GM21423 (cell line): ENCODE results near the gene ARHGAP15.

ENCODE experiments used
- ATAC-seq: cut with Tn5 transposase; IDR thresholded peaks from one replicate; pipeline ENCODE4 v1.9.1; 2021; ENCODE audit warnings: mild to moderate bottlenecking, moderate library complexity; ENCODE audit not compliant: unreplicated experiment

Gene ARHGAP15

GRCh38 chr2:143674051-143674450 lies 544.8 kb downstream of the ARHGAP15 start:
- no peak for ATAC-seq

DNA sequence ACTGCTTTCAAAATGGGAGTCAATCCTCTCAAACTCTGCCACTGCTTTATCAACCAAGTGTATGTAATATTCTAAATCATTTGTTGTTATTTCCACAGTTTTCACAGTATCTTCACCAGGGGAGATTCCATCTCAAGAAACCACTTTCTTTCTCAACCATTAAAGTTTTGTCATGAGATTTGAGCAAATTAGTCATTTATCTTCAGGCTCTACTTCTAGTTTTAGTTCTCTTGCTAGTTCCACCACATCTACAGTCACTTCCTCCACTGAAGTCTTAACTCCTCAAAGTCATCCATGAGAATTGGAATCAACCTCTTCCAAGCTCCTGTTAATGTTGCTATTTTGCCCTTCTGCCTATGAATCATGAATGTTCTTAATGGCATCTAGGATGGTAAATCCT lies 545.8 kb downstream of the ARHGAP15 start:
- no peak for ATAC-seq

DNA sequence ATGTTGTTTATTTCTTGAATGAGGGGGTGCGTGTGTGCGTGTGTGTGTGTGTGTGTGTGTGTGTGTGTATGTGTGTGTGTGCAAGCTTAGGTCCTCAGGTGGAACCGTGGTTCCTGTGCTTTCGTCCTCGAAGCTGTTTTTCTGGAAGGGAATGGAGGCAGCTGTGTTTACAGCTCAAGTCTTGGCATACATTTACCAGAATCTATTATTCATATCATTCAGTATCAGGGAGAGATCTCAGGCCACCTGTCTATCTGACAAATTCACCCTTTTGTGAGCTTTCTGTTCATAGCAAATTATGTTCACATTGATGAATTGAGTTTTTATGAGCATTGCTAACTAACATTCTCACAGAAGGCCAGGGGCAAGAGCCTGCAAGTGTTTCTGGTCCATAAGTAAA lies 550.4 kb downstream of the ARHGAP15 start:
- no peak for ATAC-seq

DNA sequence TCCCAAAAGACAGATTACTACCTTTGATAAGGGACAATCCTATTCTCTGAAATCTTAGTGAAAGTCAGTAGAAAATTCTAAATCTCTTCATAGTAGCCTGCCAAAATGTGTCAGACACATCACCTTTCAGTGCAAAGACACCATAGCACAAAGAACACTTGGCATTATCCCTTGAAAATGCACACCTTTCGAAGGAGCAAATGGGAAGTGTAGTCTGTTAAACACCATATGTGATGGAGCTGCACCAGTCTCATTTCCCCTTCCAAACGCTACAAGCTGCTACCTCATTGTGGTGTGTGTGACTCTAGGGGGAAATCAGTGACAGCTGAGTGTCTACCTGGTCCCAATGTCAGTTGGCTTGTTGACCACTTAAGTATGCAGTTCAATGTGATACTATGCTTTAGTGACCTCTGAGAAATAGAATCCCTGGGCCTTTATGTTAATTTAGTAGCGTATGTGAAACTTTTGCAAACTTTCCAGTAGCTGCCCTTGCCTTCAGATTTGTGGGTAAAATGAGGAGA lies 551.7 kb downstream of the ARHGAP15 start:
- no peak for ATAC-seq

DNA sequence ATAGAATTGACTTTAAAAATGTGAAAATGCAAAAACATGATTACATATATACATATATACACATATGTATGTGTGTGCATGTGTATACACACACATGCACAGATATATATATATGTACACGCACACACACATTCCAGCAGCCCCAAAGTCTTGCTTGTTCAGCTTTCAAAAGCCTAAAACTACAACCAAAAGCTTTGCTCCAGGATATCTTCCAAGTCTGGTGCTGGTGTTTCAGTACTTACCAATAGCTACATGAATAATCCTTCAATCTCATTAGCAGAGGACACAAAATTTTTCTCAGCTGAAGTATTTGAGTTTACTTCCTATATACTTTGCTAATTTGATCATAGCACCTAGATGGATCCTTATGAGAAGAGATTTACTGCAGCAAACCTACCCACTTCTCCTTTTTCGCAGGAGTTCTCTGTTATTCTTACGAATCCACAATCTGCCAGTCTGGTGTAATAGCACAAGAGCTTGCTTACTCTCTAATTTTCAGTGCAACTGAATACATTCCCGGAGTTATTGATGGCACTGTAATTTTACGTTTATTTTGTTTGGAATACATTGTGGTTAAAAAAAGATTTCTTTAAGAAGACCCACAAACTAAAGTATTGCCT lies 553.3 kb downstream of the ARHGAP15 start:
- no peak for ATAC-seq

DNA sequence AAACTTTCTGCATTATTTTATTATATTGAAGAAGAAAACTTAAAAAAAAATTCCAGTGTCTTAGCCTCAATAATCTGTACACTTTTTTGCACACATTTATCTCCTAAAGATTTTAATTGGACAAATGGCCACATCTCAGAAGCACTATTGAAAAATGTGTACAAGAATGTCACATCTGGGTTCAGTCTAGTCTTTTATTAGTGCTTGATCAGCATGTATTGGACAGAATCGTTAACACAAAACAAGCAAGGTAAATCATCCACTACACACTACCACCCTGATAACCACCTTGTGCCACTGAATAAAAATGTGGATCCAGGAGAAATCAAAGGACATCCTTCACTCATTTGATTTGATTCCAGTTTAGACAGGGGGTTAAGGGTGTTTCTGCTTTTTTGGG lies 554.8 kb downstream of the ARHGAP15 start:
- no peak for ATAC-seq

GRCh38 chr2:143684551-143685320 lies 555.5 kb downstream of the ARHGAP15 start:
- no peak for ATAC-seq

- no peak for ATAC-seq
Measured at GRCh38 chr2:143685421-143686078, 556.3 kb downstream of the ARHGAP15 start.

DNA sequence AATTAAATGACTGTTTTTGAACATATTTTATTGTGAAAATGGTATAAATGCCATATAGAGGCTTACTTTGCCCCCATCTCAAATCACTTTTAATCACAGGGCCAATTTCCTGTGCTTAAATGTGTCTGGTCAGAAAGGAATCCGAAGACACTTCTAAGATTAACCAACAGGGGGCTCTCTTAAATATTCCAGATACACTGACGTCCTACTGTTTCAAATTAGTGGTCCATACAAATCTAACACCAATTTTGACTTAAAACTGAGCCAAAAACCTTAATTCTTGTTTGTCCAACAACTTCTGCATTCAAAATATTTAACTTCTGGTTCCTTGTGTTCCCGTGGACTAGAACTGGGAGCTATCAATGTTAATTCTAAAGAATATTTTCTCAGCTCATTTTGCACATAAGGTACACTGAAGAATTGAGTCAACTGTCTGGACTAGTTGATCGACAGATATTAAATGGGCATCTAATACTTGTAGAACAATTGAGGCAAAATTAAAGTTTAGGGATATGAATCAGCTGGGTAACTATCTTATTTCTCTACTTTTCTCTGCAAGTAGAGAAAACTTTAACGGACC lies 557.5 kb downstream of the ARHGAP15 start:
- ATAC-seq: no peak

DNA sequence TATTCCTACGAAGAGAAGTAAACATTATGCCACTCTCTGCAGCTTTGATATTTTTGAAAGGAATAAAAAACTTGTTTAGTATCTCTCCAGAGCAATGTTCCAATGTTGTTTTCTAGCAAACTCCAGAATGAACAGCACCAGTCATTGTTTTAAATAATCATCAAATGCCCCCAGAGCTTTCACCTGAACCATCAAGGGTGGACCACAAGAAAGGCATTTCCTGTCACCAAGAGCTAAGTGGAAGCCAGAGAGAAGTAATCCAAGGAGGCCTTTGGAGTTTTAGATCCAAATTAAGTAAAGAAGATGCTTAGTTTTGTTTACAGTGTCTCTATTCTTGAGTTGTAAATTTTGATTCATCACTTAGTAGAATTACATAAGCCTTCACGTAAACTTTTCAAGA lies 559.0 kb downstream of the ARHGAP15 start:
- no peak for ATAC-seq

DNA sequence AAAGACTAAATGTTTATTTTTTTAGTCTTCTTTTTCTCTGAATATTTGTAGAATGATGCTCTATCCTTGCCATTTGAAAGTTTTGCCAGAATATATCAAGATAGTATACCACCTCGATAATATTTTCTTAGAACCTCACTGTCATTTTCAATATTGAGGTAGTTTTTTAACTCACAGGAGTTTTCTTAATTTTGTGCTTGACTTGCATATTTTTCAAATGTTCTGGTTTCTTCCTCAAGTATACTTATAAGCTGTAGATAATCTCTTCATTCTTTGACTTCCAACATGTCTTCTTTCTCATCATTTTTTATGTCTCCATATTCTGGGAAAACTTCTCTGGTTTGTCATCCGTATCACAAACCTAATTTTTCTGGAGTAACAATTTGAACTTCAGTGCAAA lies 559.6 kb downstream of the ARHGAP15 start:
- no peak for ATAC-seq

- ATAC-seq: no peak
Measured at GRCh38 chr2:143689541-143689940, 560.3 kb downstream of the ARHGAP15 start.

DNA sequence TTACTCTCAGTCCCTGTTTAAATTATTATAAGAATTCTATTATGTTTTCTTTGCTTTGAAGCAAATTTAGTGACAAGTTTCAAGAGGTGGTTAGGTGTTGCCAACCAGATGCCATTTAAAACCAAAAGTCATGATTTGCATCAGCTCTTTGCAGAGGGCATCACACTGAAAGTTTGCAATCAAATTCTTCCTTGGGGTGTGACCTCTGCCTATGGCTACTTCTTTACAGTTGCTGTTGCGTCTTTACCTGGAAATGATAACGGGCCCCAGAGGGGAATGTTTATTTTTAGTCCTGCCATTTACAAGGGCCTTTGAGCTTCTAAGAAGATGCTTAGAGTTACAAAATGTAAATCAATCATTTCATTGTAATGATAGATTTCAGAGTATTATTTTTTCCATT lies 561.0 kb downstream of the ARHGAP15 start:
- ATAC-seq: no peak

GRCh38 chr2:143691121-143691520 lies 561.9 kb downstream of the ARHGAP15 start:
- ATAC-seq: no peak

DNA sequence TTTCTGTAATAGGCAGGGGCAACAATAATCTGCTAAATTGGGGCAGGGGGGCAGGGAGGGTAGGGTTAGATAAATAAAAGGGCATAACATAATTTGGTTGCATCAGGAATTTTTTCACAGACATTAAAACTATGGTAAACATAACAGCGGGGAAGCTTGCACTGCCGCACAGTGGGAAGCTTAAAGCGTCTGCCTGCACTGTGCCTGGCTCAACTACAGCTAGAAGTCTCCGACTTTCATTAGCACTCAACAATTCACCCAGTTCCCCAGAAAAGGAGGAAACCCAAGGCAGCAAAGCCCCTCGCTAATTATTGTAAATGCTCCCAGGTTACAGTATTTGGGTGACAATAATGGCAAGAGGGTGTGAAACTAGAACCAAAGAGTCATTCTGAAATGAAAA lies 562.9 kb downstream of the ARHGAP15 start:
- ATAC-seq: no peak

- no peak for ATAC-seq
Measured at GRCh38 chr2:143692967-143693366, 563.7 kb downstream of the ARHGAP15 start.

DNA sequence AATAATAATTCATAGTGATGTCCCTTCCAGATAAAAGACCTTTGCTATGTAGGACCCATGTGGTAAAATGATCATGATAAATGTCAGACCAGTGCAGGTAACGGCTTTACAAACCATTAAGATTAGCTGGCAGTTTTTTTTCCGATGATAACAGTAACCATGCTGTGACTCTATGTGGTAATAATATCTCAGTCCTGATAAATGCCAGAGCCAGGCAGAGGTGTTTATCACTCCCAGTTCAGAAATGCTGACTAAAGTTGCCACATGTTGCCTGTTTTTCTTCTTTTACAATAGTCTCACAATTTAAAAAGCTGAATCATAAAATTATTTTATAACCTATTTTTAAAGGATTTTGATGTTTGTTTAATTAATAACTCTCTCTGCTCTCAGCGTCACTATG lies 565.1 kb downstream of the ARHGAP15 start:
- no peak for ATAC-seq

- peak; percentile 64 for ATAC-seq
Measured at GRCh38 chr2:143696651-143697050, 567.4 kb downstream of the ARHGAP15 start.

GRCh38 chr2:143697744-143698143 lies 568.5 kb downstream of the ARHGAP15 start:
- ATAC-seq: no peak

- no peak for ATAC-seq
Measured at GRCh38 chr2:143698352-143698751, 569.1 kb downstream of the ARHGAP15 start.

GRCh38 chr2:143698888-143699570 lies 569.8 kb downstream of the ARHGAP15 start:
- ATAC-seq: no peak
